GM12878 (cell line): ENCODE data around the gene STAT5B. TPM values are rescaled to one million over a fixed set of nuclear protein-coding genes. Genes with fewer than 3 reads are reported as not detected.

Source experiments
- ATAC-seq: fragments of 200-7000 bp; cut with Tn5 transposase; 3 replicates; pipeline ENCODE4 v1.9.1; 2020; ENCODE audit warnings: mild to moderate bottlenecking, moderate library complexity
- BruUV-seq: library from RNA; stranded (reverse); fragments of 400-500 nt; replicated peaks from 2 replicates; lab custom pipeline; 2021; lab: Mats Ljungman, UMichigan
- CTCF ChIA-PET: fragments of 300-600 bp; sonication (Branson Sonifier 250); formaldehyde crosslinking; extraction: SDS; loops from one replicate; lab custom pipeline; 2021; ENCODE audit warnings: inconsistent platforms; lab: Yijun Ruan, JAX
- POLR2A ChIA-PET: fragments of 350-600 bp; formaldehyde crosslinking; extraction: SDS; loops from one replicate; lab custom pipeline; 2021; ENCODE audit warnings: inconsistent platforms; lab: Charles Lee
- RAD21 ChIA-PET: fragments of 300-600 bp; sonication (Branson Sonifier 250); formaldehyde crosslinking; loops from one replicate; lab custom pipeline; 2023; ENCODE audit warnings: antibody characterized with exemption; ENCODE audit not compliant: unreplicated experiment; lab: Charles Lee
- SMC1A ChIA-PET: fragments of 300-600 bp; sonication (Branson Sonifier 250); formaldehyde crosslinking; loops from one replicate; lab custom pipeline; 2023; ENCODE audit not compliant: unreplicated experiment, uncharacterized antibody; lab: Charles Lee
- DNase-seq: peaks from one replicate; pipeline ENCODE4 v3.0.0-alpha.2; 2011; ENCODE audit warnings: low read depth, low spot score
- FAIRE-seq: peaks from 3 replicates; lab custom pipeline; 2011; peaks lifted over from hg19 to GRCh38; lab: Jason Lieb, UNC
- H2AFZ ChIP-seq: 2 replicates; pipeline ENCODE4 v1.6.0; 2011; ENCODE audit warnings: low read depth, low read length, control low read depth; ENCODE audit not compliant: control insufficient read depth
- H3K27ac ChIP-seq: 2 replicates; pipeline ENCODE4 v1.5.1; 2011; ENCODE audit warnings: control low read depth; ENCODE audit not compliant: control insufficient read depth, insufficient read depth
- H3K27me3 ChIP-seq, 2 experiments: replicated peaks in 1 of 2; 2 replicates each; pipeline versions ENCODE4 v1.6.0 to v1.6.1; 2011; ENCODE audit warnings: low read length in 1 of 2; ENCODE audit not compliant: control insufficient read depth in 2 of 2, insufficient read depth in 2 of 2
- H3K36me3 ChIP-seq, 2 experiments: 2 replicates each; pipeline ENCODE4 v1.5.1; 2011; ENCODE audit warnings: low read length in 1 of 2; ENCODE audit not compliant: control insufficient read depth in 2 of 2, insufficient read depth in 2 of 2
- H3K4me1 ChIP-seq: 2 replicates; pipeline ENCODE4 v1.6.1; 2011; ENCODE audit warnings: mild to moderate bottlenecking, low read length, moderate library complexity, mixed read lengths; ENCODE audit not compliant: control insufficient read depth, insufficient read depth
- H3K4me2 ChIP-seq: 2 replicates; pipeline ENCODE4 v1.6.0; 2011; ENCODE audit warnings: control low read depth; ENCODE audit not compliant: control insufficient read depth, insufficient read depth
- H3K4me3 ChIP-seq: fragments of 200-600 bp; sonication (generic); 2 replicates; pipeline ENCODE4 v1.5.1; 2016
- H3K79me2 ChIP-seq: 2 replicates; pipeline ENCODE4 v1.6.0; 2011; ENCODE audit warnings: low read length; ENCODE audit not compliant: control insufficient read depth, insufficient read depth
- H3K9ac ChIP-seq: 2 replicates; pipeline ENCODE4 v1.8.0; 2011; ENCODE audit warnings: low read length, control low read depth, mixed read lengths; ENCODE audit not compliant: control insufficient read depth, insufficient read depth
- H3K9me3 ChIP-seq: replicated peaks from 3 replicates; pipeline ENCODE4 v1.5.1; 2011; ENCODE audit warnings: mild to moderate bottlenecking, low read length; ENCODE audit not compliant: control insufficient read depth, insufficient read depth
- H4K20me1 ChIP-seq: 2 replicates; pipeline ENCODE4 v1.6.0; 2011; ENCODE audit not compliant: control insufficient read depth, insufficient read depth
- BRCA1 ChIP-seq: IDR thresholded peaks from 2 replicates; pipeline ENCODE4 v1.6.1; 2011; ENCODE audit warnings: low read depth, low read length, improper control_type of control experiment
- CHD4 ChIP-seq: fragments of 200-600 bp; sonication (generic); IDR thresholded peaks from 2 replicates; pipeline ENCODE4 v1.6.1; 2016; ENCODE audit warnings: mild to moderate bottlenecking
- CREM ChIP-seq: IDR thresholded peaks from 2 replicates; pipeline ENCODE4 v1.6.1; 2014; ENCODE audit warnings: antibody characterized with exemption, low read depth
- EED ChIP-seq: sonication (generic); IDR thresholded peaks from 2 replicates; pipeline ENCODE4 v1.6.1; 2016; ENCODE audit warnings: antibody characterized with exemption, low read depth
- ETV6 ChIP-seq, 2 experiments: fragments of 450-650 bp in 1 of 2; IDR thresholded peaks in 1 of 2; conservative IDR thresholded peaks in 1 of 2; 2 replicates each; pipeline ENCODE4 v1.6.1; 2014; ENCODE audit warnings: antibody characterized with exemption in 1 of 2, borderline replicate concordance in 1 of 2, low read depth in 1 of 2, mild to moderate bottlenecking in 1 of 2, moderate library complexity in 1 of 2
- FOXM1 ChIP-seq: IDR thresholded peaks from 2 replicates; pipeline ENCODE4 v1.6.1; 2012; ENCODE audit warnings: low read depth, mild to moderate bottlenecking, inconsistent platforms, low read length, moderate library complexity
- HDGF ChIP-seq: fragments of 450-650 bp; IDR thresholded peaks from 2 replicates; pipeline ENCODE4 v1.6.1; 2016; ENCODE audit warnings: antibody characterized with exemption
- IKZF2 ChIP-seq, 2 experiments: fragments of 450-650 bp; IDR thresholded peaks; 2 replicates each; pipeline ENCODE4 v1.6.1; 2017; ENCODE audit warnings: mild to moderate bottlenecking in 2 of 2, moderate library complexity in 2 of 2
- MXI1 ChIP-seq: fragments of 150-350 bp; IDR thresholded peaks from 2 replicates; pipeline ENCODE4 v1.6.1; 2011; ENCODE audit warnings: low read depth, mild to moderate bottlenecking, inconsistent platforms, low read length, improper control_type of control experiment
- POU2F2 ChIP-seq: IDR thresholded peaks from 3 replicates; pipeline ENCODE4 v1.6.1; 2011; ENCODE audit warnings: low read depth, mild to moderate bottlenecking, low read length, borderline replicate concordance
- SMC3 ChIP-seq: IDR thresholded peaks from 2 replicates; pipeline ENCODE4 v1.6.1; 2011; ENCODE audit warnings: low read length, improper control_type of control experiment, borderline replicate concordance
- YBX1 ChIP-seq: fragments of 450-650 bp; IDR thresholded peaks from 2 replicates; pipeline ENCODE4 v1.6.1; 2016; ENCODE audit warnings: antibody characterized with exemption
- ZBTB40 ChIP-seq: fragments of 450-650 bp; IDR thresholded peaks from 2 replicates; pipeline ENCODE4 v1.6.1; 2016; ENCODE audit warnings: mild to moderate bottlenecking, moderate library complexity, borderline replicate concordance
- ZNF622 ChIP-seq: fragments of 450-650 bp; IDR thresholded peaks from 2 replicates; pipeline ENCODE4 v1.6.1; 2017; ENCODE audit warnings: mild to moderate bottlenecking, inconsistent platforms
- ZZZ3 ChIP-seq: IDR thresholded peaks from 2 replicates; pipeline ENCODE4 v1.6.1; 2011; ENCODE audit warnings: low read depth; ENCODE audit not compliant: control insufficient read depth, insufficient read length
- WGBS: methylation state at CpG from one replicate; pipeline ENCODE4 v1.1.6; 2016; ENCODE audit warnings: low lambda C conversion rate; ENCODE audit not compliant: insufficient replicate concordance, insufficient coverage; ENCODE audit errors: missing lambda C conversion rate; 5-methylcytosine and 5-hydroxymethylcytosine counted together
- in situ Hi-C: fragments of 300-500 bp; cut with MboI; formaldehyde crosslinking; loops from 9 replicates; pipeline ENCODE4 v1.14.3; 2018; ENCODE audit warnings: mixed read lengths
- intact Hi-C: fragments of 100-400 bp; cut with micrococcal nuclease; formaldehyde crosslinking; loops from one replicate; pipeline ENCODE4 v1.14.2; 2022; ENCODE audit not compliant: unreplicated experiment
- polyA plus RNA-seq, 11 experiments: library from polyadenylated mRNA; depleted of rRNA in 4 of 11; unstranded in 6 of 11; stranded (reverse) in 5 of 11; fragments of >200 nt; fragmentation: Nextera tagmentation in 4 of 11; fragmentation: Illumina TruSeq in 1 of 11; extraction: Ambion mirVana in 4 of 11; extraction: Trizol in 1 of 11; gene quantifications; 1 replicate in 1 of 11; 2 replicates in 10 of 11; pipeline versions ENCODE4 v1.2.1 to v1.2.3, GENCODE V29; 2011 to 2016; ENCODE audit warnings: inconsistent platforms in 2 of 11, missing spikeins in 2 of 11, low read depth in 1 of 11
- total RNA-seq, 4 experiments: library from RNA; depleted of rRNA in 3 of 4; stranded (reverse); fragments of >200 nt in 3 of 4; fragmentation: Illumina TruSeq in 1 of 4; extraction: Trizol in 1 of 4; gene quantifications; 2 replicates each; pipeline versions ENCODE4 v1.2.1 to v1.2.3, GENCODE V29; 2013 to 2021
- TF ChIP-seq, protein P1 (sequence below): IDR thresholded peaks from 2 replicates; pipeline ENCODE4 v1.6.1; 2012; ENCODE audit warnings: low read depth, low read length, improper control_type of control experiment
- TF ChIP-seq, protein P2 (sequence below): fragments of 450-650 bp; IDR thresholded peaks from 2 replicates; pipeline ENCODE4 v1.6.1; 2016; ENCODE audit warnings: mild to moderate bottlenecking

STAT5B gene
- total and polyA plus RNA-seq, 10 of the 15 experiments (the other 5 are each of a cell fraction or from before 2014, with no cell fraction given) = 11.0 to 69.6 (median 46.7) TPM

GRCh38 chr17:42182927-42183734, 93.1 kb downstream of the STAT5B start:
- ChIA-PET RAD21 (interaction anchor here (0.6 to 2.5 kb wide), 6 partner anchors 11 to 225 kb away, joined by 3 to 9 read pairs (median 4); partner anchors contain the start of genes GHDC, KAT2A and NKIRAS2), CTCF (interaction anchor here (0.6 to 4.1 kb wide), 16 partner anchors 11 to 216 kb away, joined by 3 to 43 read pairs (median 4); partner anchors contain the start of genes DNAJC7 and GHDC), POLR2A (interaction anchor here (0.6 to 0.8 kb wide), 7 partner anchors 9 to 1034 kb away, joined by 3 to 7 read pairs (median 4); partner anchors contain the start of gene KAT2A), SMC1A (interaction anchor here (1.5 kb wide), 1 partner anchor 16 kb away, joined by 5 read pairs; no protein-coding TSS in a partner anchor)
- Histone ChIP-seq H4K20me1 (no peaks in the 10 kb centered on the region), H3K9ac (peak overlapping the region; percentile 48), H3K27ac (no peak overlapping the region), H3K4me3 (peak overlapping the region; percentile 76), H3K4me1 (peaks cover 36% of the 10 kb centered on the region), H2AFZ (peak overlapping the region; percentile 73), H3K36me3 (no peaks in the 10 kb centered on the region), H3K79me2 (no peaks in the 10 kb centered on the region), H3K9me3 (no peaks in the 10 kb centered on the region), H3K4me2 (peak overlapping the region; percentile 51), H3K27me3 (no peaks in the 10 kb centered on the region)
- intact Hi-C loops (loop anchor here (5.0 to 10.0 kb wide), 3 partner anchors 104 to 222 kb away; partner anchors contain the start of genes CNP and STAT5A), in situ Hi-C loops (no loop called here)
- no peak for ATAC-seq
- BruUV-seq = no TSS peak
- DNase-seq = no peak
- no peak for FAIRE-seq
- 54% methylated on average over 9 of the region's 9 CpGs for WGBS
- TF ChIP-seq CHD4 (no peak), ETV6 (conservative IDR thresholded peaks at IDR 0.05 in 1 of 2, IDR thresholded peaks at IDR 0.05 in 1 of 2; ENCODE audit: borderline replicate concordance in 1 of 2, low read depth in 1 of 2) (peak in 1 of 2 experiments; percentile 75; a peak in 2 of 4 replicates), IKZF2 (IDR thresholded peaks at IDR 0.05) (no peak), FOXM1 (no peak), ZBTB40 (peak; percentile 6; the same call in 1 of the 2 replicates), MXI1 (no peak), EED (no peak), ZZZ3 (no peak), CREM (no peak), YBX1 (peak; percentile 63; the same call in 1 of the 2 replicates), BRCA1 (no peak), POU2F2 (no peak), ZNF622 (no peak), SMC3 (no peak), HDGF (0 out of 2 replicates have a peak, but pooled peaks have one; percentile 28)
- TF ChIP-seq, protein P1, sequence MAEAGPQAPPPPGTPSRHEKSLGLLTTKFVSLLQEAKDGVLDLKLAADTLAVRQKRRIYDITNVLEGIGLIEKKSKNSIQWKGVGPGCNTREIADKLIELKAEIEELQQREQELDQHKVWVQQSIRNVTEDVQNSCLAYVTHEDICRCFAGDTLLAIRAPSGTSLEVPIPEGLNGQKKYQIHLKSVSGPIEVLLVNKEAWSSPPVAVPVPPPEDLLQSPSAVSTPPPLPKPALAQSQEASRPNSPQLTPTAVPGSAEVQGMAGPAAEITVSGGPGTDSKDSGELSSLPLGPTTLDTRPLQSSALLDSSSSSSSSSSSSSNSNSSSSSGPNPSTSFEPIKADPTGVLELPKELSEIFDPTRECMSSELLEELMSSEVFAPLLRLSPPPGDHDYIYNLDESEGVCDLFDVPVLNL = no peak
- TF ChIP-seq, protein P2, sequence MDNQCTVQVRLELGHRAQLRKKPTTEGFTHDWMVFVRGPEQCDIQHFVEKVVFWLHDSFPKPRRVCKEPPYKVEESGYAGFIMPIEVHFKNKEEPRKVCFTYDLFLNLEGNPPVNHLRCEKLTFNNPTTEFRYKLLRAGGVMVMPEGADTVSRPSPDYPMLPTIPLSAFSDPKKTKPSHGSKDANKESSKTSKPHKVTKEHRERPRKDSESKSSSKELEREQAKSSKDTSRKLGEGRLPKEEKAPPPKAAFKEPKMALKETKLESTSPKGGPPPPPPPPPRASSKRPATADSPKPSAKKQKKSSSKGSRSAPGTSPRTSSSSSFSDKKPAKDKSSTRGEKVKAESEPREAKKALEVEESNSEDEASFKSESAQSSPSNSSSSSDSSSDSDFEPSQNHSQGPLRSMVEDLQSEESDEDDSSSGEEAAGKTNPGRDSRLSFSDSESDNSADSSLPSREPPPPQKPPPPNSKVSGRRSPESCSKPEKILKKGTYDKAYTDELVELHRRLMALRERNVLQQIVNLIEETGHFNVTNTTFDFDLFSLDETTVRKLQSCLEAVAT = 0 out of 2 replicates have a peak, but pooled peaks have one; percentile 47
